Pancreas (tissue), 10 donors: ENCODE results near the gene COL9A1. TPM values are rescaled to one million over a fixed set of nuclear protein-coding genes. Genes with fewer than 3 reads are reported as not detected.

Source experiments
- ATAC-seq, 4 donors: fragments of 200-7000 bp; cut with Tn5 transposase; one replicate each; pipeline versions ENCODE4 v1.8.0 to v1.9.1; 2020; ENCODE audit warnings: mild to moderate bottlenecking in 4 of 4, moderate library complexity in 4 of 4
- DNase-seq, 6 donors: peaks; one replicate each; pipeline ENCODE4 v3.0.0-alpha.2; 2020
- FAIRE-seq: peaks from 2 replicates; lab custom pipeline; 2012; peaks lifted over from hg19 to GRCh38; lab: Jason Lieb, UNC
- H3K27ac ChIP-seq, 4 donors: fragments of 200-600 bp; sonication (generic); 1 replicate in 3 of 4; 2 replicates in 1 of 4; pipeline versions ENCODE4 v1.5.0 to v1.8.0; 2020
- H3K27me3 ChIP-seq, 4 donors: fragments of 200-600 bp; one replicate each; pipeline ENCODE4 v1.8.0; 2021
- H3K36me3 ChIP-seq, 3 donors: fragments of 200-600 bp; sonication (generic) in 1 of 3; one replicate each; pipeline versions ENCODE4 v1.5.0 to v1.8.0; 2020 to 2021
- H3K4me1 ChIP-seq, 3 donors: fragments of 200-600 bp; one replicate each; pipeline ENCODE4 v1.8.0; 2021
- H3K4me3 ChIP-seq, 4 donors: fragments of 200-600 bp; sonication (generic) in 2 of 4; one replicate each; pipeline versions ENCODE4 v1.5.0 to v1.8.0; 2020 to 2021
- H3K9me3 ChIP-seq, 4 donors: fragments of 200-600 bp; one replicate each; pipeline ENCODE4 v1.8.0; 2021
- CTCF ChIP-seq, 4 donors: fragments of 200-600 bp; sonication (generic) in 3 of 4; IDR thresholded peaks; one replicate each; pipeline versions ENCODE4 v1.5.0 to v1.8.0; 2021; ENCODE audit warnings: antibody characterized with exemption in 4 of 4
- WGBS, 2 donors: extraction: QIAGEN DNeasy Blood & Tissue Kit; methylation state at CpG; one replicate each; pipeline ENCODE4 v1.1.7; 2013; 5-methylcytosine and 5-hydroxymethylcytosine counted together
- intact Hi-C, 3 donors: fragments of 100-400 bp; cut with DNase I; formaldehyde crosslinking; loops; one replicate each; pipeline versions ENCODE4 v1.11.1 to v1.14.2; 2022
- polyA plus RNA-seq, 2 donors: library from polyadenylated mRNA; stranded (reverse); fragments of 200-250 nt; gene quantifications; one replicate each; pipeline ENCODE4 v1.2.3, GENCODE V29; 2013
- total RNA-seq, 6 donors: library from RNA; stranded (reverse); fragmentation: NEBNext Ultra II Directional in 4 of 6; extraction: Animal tissue kit (Norgen Biotek cat#: 25700) in 4 of 6; gene quantifications; one replicate each; pipeline versions ENCODE4 v1.2.1 to v1.2.4, GENCODE V29; 2021 to 2023
- donor health status: healthy with polysubstance abuse.
- donor health status: DM: no; HTN: no; CAD: no; lungs with moderate emphysema.
- donor health status: DM: no; HTN: no; CAD: no.
- donor health status: control.
- donor health status: control.
- donor health status: Bipolar disorder and iron deficiency.
- donor health status: DM: yes; HTN: yes; CAD: no.
- donor health status: DM: no; HTN: no; CAD: no.
- donor health status: DM: no; HTN: no; CAD: no.
- donor health status: DM: yes; HTN: yes; CAD: no.

Gene COL9A1
- total and polyA plus RNA-seq, 8 donors = 0.09 to 1.1 (median 0.27) TPM; not detected in 3

GRCh38 chr6:70208235-70208790 is 94.6 kb downstream of the COL9A1 start:
- Histone ChIP-seq H3K27ac (no peak overlapping the region), H3K9me3 (no peaks in the 10 kb centered on the region), H3K36me3 (no peaks in the 10 kb centered on the region), H3K4me3 (no peak overlapping the region), H3K27me3 (no peaks in the 10 kb centered on the region), H3K4me1 (no peaks in the 10 kb centered on the region)
- no peak for TF ChIP-seq CTCF (IDR thresholded peaks at IDR 0.05)
- ATAC-seq = no peak
- 83 to 86% methylated on average over 1 of the region's 1 CpG for WGBS, 2 donors
- DNase-seq = no peak
- no peak for FAIRE-seq
- intact Hi-C loops = no loop called here

GRCh38 chr6:70198785-70199184 is 104.1 kb downstream of the COL9A1 start:
- no peaks in the 10 kb centered on the region for H3K4me1 ChIP-seq
- intact Hi-C loops = no loop called here
- H3K27me3 ChIP-seq = no peaks in the 10 kb centered on the region
- H3K4me3 ChIP-seq = no peak overlapping the region
- WGBS, 2 donors = 83 to 87% methylated on average over 2 of the region's 2 CpGs
- ATAC-seq = no peak
- no peaks in the 10 kb centered on the region for H3K36me3 ChIP-seq
- no peak for FAIRE-seq
- TF ChIP-seq CTCF (IDR thresholded peaks at IDR 0.05) = no peak
- DNase-seq = no peak
- no peaks in the 10 kb centered on the region for H3K9me3 ChIP-seq
- H3K27ac ChIP-seq = no peak overlapping the region

GRCh38 chr6:70196531-70196930 is 106.4 kb downstream of the COL9A1 start:
- no peak for FAIRE-seq
- intact Hi-C loops = no loop called here
- no peak for TF ChIP-seq CTCF (IDR thresholded peaks at IDR 0.05)
- no peaks in the 10 kb centered on the region for H3K4me1 ChIP-seq
- no peak overlapping the region for H3K27ac ChIP-seq
- H3K4me3 ChIP-seq = no peak overlapping the region
- no peaks in the 10 kb centered on the region for H3K9me3 ChIP-seq
- H3K27me3 ChIP-seq = no peaks in the 10 kb centered on the region
- no peak for DNase-seq
- ATAC-seq = no peak
- WGBS, 2 donors = 91 to 94% methylated on average over 2 of the region's 2 CpGs
- no peaks in the 10 kb centered on the region for H3K36me3 ChIP-seq

GRCh38 chr6:70194421-70194820 is 108.5 kb downstream of the COL9A1 start:
- no peak for TF ChIP-seq CTCF (IDR thresholded peaks at IDR 0.05)
- H3K36me3 ChIP-seq = no peaks in the 10 kb centered on the region
- H3K4me1 ChIP-seq = no peaks in the 10 kb centered on the region
- no peak overlapping the region for H3K4me3 ChIP-seq
- ATAC-seq (no peak), DNase-seq (no peak), FAIRE-seq (no peak)
- H3K9me3 ChIP-seq = no peaks in the 10 kb centered on the region
- intact Hi-C loops = no loop called here
- H3K27me3 ChIP-seq = no peaks in the 10 kb centered on the region
- no peak overlapping the region for H3K27ac ChIP-seq

GRCh38 chr6:70188202-70188601 is 114.7 kb downstream of the COL9A1 start:
- WGBS, 2 donors = 80 to 85% methylated on average over 6 of the region's 6 CpGs
- no peak for ATAC-seq
- intact Hi-C loops = no loop called here
- no peak for TF ChIP-seq CTCF (IDR thresholded peaks at IDR 0.05)
- Histone ChIP-seq H3K4me3 (no peak overlapping the region), H3K36me3 (no peaks in the 10 kb centered on the region), H3K27ac (no peak overlapping the region), H3K27me3 (no peaks in the 10 kb centered on the region), H3K4me1 (no peaks in the 10 kb centered on the region), H3K9me3 (no peaks in the 10 kb centered on the region)
- no peak for DNase-seq
- FAIRE-seq = no peak
